GM12878 (cell line): ENCODE data around the gene KLHL36. TPM values are rescaled to one million over a fixed set of nuclear protein-coding genes. Genes with fewer than 3 reads are reported as not detected.

Source experiments
- ATAC-seq: fragments of 200-7000 bp; cut with Tn5 transposase; 3 replicates; pipeline ENCODE4 v1.9.1; 2020; ENCODE audit warnings: mild to moderate bottlenecking, moderate library complexity
- BruUV-seq: library from RNA; stranded (reverse); fragments of 400-500 nt; replicated peaks from 2 replicates; lab custom pipeline; 2021; lab: Mats Ljungman, UMichigan
- CTCF ChIA-PET: fragments of 300-600 bp; sonication (Branson Sonifier 250); formaldehyde crosslinking; extraction: SDS; loops from one replicate; lab custom pipeline; 2021; ENCODE audit warnings: inconsistent platforms; lab: Yijun Ruan, JAX
- POLR2A ChIA-PET: fragments of 350-600 bp; formaldehyde crosslinking; extraction: SDS; loops from one replicate; lab custom pipeline; 2021; ENCODE audit warnings: inconsistent platforms; lab: Charles Lee
- RAD21 ChIA-PET: fragments of 300-600 bp; sonication (Branson Sonifier 250); formaldehyde crosslinking; loops from one replicate; lab custom pipeline; 2023; ENCODE audit warnings: antibody characterized with exemption; ENCODE audit not compliant: unreplicated experiment; lab: Charles Lee
- SMC1A ChIA-PET: fragments of 300-600 bp; sonication (Branson Sonifier 250); formaldehyde crosslinking; loops from one replicate; lab custom pipeline; 2023; ENCODE audit not compliant: unreplicated experiment, uncharacterized antibody; lab: Charles Lee
- DNase-seq: peaks from one replicate; pipeline ENCODE4 v3.0.0-alpha.2; 2011; ENCODE audit warnings: low read depth, low spot score
- FAIRE-seq: peaks from 3 replicates; lab custom pipeline; 2011; peaks lifted over from hg19 to GRCh38; lab: Jason Lieb, UNC
- H2AFZ ChIP-seq: 2 replicates; pipeline ENCODE4 v1.6.0; 2011; ENCODE audit warnings: low read depth, low read length, control low read depth; ENCODE audit not compliant: control insufficient read depth
- H3K27ac ChIP-seq: 2 replicates; pipeline ENCODE4 v1.5.1; 2011; ENCODE audit warnings: control low read depth; ENCODE audit not compliant: control insufficient read depth, insufficient read depth
- H3K27me3 ChIP-seq, 2 experiments: replicated peaks in 1 of 2; 2 replicates each; pipeline versions ENCODE4 v1.6.0 to v1.6.1; 2011; ENCODE audit warnings: low read length in 1 of 2; ENCODE audit not compliant: control insufficient read depth in 2 of 2, insufficient read depth in 2 of 2
- H3K36me3 ChIP-seq, 2 experiments: 2 replicates each; pipeline ENCODE4 v1.5.1; 2011; ENCODE audit warnings: low read length in 1 of 2; ENCODE audit not compliant: control insufficient read depth in 2 of 2, insufficient read depth in 2 of 2
- H3K4me1 ChIP-seq: 2 replicates; pipeline ENCODE4 v1.6.1; 2011; ENCODE audit warnings: mild to moderate bottlenecking, low read length, moderate library complexity, mixed read lengths; ENCODE audit not compliant: control insufficient read depth, insufficient read depth
- H3K4me2 ChIP-seq: 2 replicates; pipeline ENCODE4 v1.6.0; 2011; ENCODE audit warnings: control low read depth; ENCODE audit not compliant: control insufficient read depth, insufficient read depth
- H3K4me3 ChIP-seq: fragments of 200-600 bp; sonication (generic); 2 replicates; pipeline ENCODE4 v1.5.1; 2016
- H3K79me2 ChIP-seq: 2 replicates; pipeline ENCODE4 v1.6.0; 2011; ENCODE audit warnings: low read length; ENCODE audit not compliant: control insufficient read depth, insufficient read depth
- H3K9ac ChIP-seq: 2 replicates; pipeline ENCODE4 v1.8.0; 2011; ENCODE audit warnings: low read length, control low read depth, mixed read lengths; ENCODE audit not compliant: control insufficient read depth, insufficient read depth
- H3K9me3 ChIP-seq: replicated peaks from 3 replicates; pipeline ENCODE4 v1.5.1; 2011; ENCODE audit warnings: mild to moderate bottlenecking, low read length; ENCODE audit not compliant: control insufficient read depth, insufficient read depth
- H4K20me1 ChIP-seq: 2 replicates; pipeline ENCODE4 v1.6.0; 2011; ENCODE audit not compliant: control insufficient read depth, insufficient read depth
- BMI1 ChIP-seq: fragments of 450-650 bp; IDR thresholded peaks from 2 replicates; pipeline ENCODE4 v1.6.1; 2016; ENCODE audit warnings: mild to moderate bottlenecking, moderate library complexity, borderline replicate concordance
- CBX5 ChIP-seq: sonication (generic); IDR thresholded peaks from 2 replicates; pipeline ENCODE4 v1.6.1; 2016; ENCODE audit warnings: low read depth, moderate library complexity, mild to moderate bottlenecking, inconsistent platforms
- E2F4 ChIP-seq: IDR thresholded peaks from 2 replicates; pipeline ENCODE4 v1.6.1; 2012; ENCODE audit warnings: low read depth, low read length, improper control_type of control experiment
- ETV6 ChIP-seq, 2 experiments: fragments of 450-650 bp in 1 of 2; IDR thresholded peaks in 1 of 2; conservative IDR thresholded peaks in 1 of 2; 2 replicates each; pipeline ENCODE4 v1.6.1; 2014; ENCODE audit warnings: antibody characterized with exemption in 1 of 2, borderline replicate concordance in 1 of 2, low read depth in 1 of 2, mild to moderate bottlenecking in 1 of 2, moderate library complexity in 1 of 2
- NFIC ChIP-seq: IDR thresholded peaks from 2 replicates; pipeline ENCODE4 v1.6.1; 2012; ENCODE audit warnings: low read depth, mild to moderate bottlenecking, inconsistent platforms, low read length, moderate library complexity
- PAX8 ChIP-seq: fragments of 450-650 bp; IDR thresholded peaks from 2 replicates; pipeline ENCODE4 v1.6.1; 2017; ENCODE audit warnings: mild to moderate bottlenecking, moderate library complexity
- POLR2A ChIP-seq: IDR thresholded peaks from 2 replicates; pipeline ENCODE4 v1.6.1; 2011; ENCODE audit warnings: low read depth, mild to moderate bottlenecking, low read length
- POU2F2 ChIP-seq: IDR thresholded peaks from 3 replicates; pipeline ENCODE4 v1.6.1; 2011; ENCODE audit warnings: low read depth, mild to moderate bottlenecking, low read length, borderline replicate concordance
- RUNX3 ChIP-seq: IDR thresholded peaks from 2 replicates; pipeline ENCODE4 v1.6.1; 2012; ENCODE audit warnings: low read length, inconsistent platforms
- SMC3 ChIP-seq: IDR thresholded peaks from 2 replicates; pipeline ENCODE4 v1.6.1; 2011; ENCODE audit warnings: low read length, improper control_type of control experiment, borderline replicate concordance
- ZNF592 ChIP-seq: fragments of 450-650 bp; IDR thresholded peaks from 2 replicates; pipeline ENCODE4 v1.6.1; 2017; ENCODE audit warnings: mild to moderate bottlenecking, moderate library complexity
- ZNF687 ChIP-seq: fragments of 450-650 bp; IDR thresholded peaks from 2 replicates; pipeline ENCODE4 v1.6.1; 2017; ENCODE audit warnings: mild to moderate bottlenecking, moderate library complexity
- WGBS: methylation state at CpG from one replicate; pipeline ENCODE4 v1.1.6; 2016; ENCODE audit warnings: low lambda C conversion rate; ENCODE audit not compliant: insufficient replicate concordance, insufficient coverage; ENCODE audit errors: missing lambda C conversion rate; 5-methylcytosine and 5-hydroxymethylcytosine counted together
- in situ Hi-C: fragments of 300-500 bp; cut with MboI; formaldehyde crosslinking; loops from 9 replicates; pipeline ENCODE4 v1.14.3; 2018; ENCODE audit warnings: mixed read lengths
- intact Hi-C: fragments of 100-400 bp; cut with micrococcal nuclease; formaldehyde crosslinking; loops from one replicate; pipeline ENCODE4 v1.14.2; 2022; ENCODE audit not compliant: unreplicated experiment
- polyA plus RNA-seq, 11 experiments: library from polyadenylated mRNA; depleted of rRNA in 4 of 11; unstranded in 6 of 11; stranded (reverse) in 5 of 11; fragments of >200 nt; fragmentation: Nextera tagmentation in 4 of 11; fragmentation: Illumina TruSeq in 1 of 11; extraction: Ambion mirVana in 4 of 11; extraction: Trizol in 1 of 11; gene quantifications; 1 replicate in 1 of 11; 2 replicates in 10 of 11; pipeline versions ENCODE4 v1.2.1 to v1.2.3, GENCODE V29; 2011 to 2016; ENCODE audit warnings: inconsistent platforms in 2 of 11, missing spikeins in 2 of 11, low read depth in 1 of 11
- total RNA-seq, 4 experiments: library from RNA; depleted of rRNA in 3 of 4; stranded (reverse); fragments of >200 nt in 3 of 4; fragmentation: Illumina TruSeq in 1 of 4; extraction: Trizol in 1 of 4; gene quantifications; 2 replicates each; pipeline versions ENCODE4 v1.2.1 to v1.2.3, GENCODE V29; 2013 to 2021

The KLHL36 gene
- total and polyA plus RNA-seq, 10 of the 15 experiments (the other 5 are each of a cell fraction or from before 2014, with no cell fraction given) = 2.6 to 45.3 (median 16.8) TPM

- peak; percentile 91 for FAIRE-seq
- no TSS peak for BruUV-seq
- peaks cover 18 to 35% of the 10 kb centered on the region in 2 experiments for H3K36me3 ChIP-seq
- no peak overlapping the region for H3K9ac ChIP-seq
- ChIA-PET SMC1A (interaction anchor here (0.6 to 3.5 kb wide), 23 partner anchors 8 to 155 kb away, joined by 3 to 32 read pairs (median 4); no protein-coding TSS in a partner anchor), RAD21 (interaction anchor here (0.8 to 2.6 kb wide), 14 partner anchors 9 to 386 kb away, joined by 3 to 18 read pairs (median 4); no protein-coding TSS in a partner anchor), POLR2A (interaction anchor here (0.6 to 2.3 kb wide), 9 partner anchors 15 to 63 kb away, joined by 3 to 10 read pairs (median 3); partner anchors contain the start of gene KLHL36), CTCF (interaction anchor here (0.9 to 5.2 kb wide), 21 partner anchors 9 to 387 kb away, joined by 3 to 50 read pairs (median 7); no protein-coding TSS in a partner anchor)
- 21% methylated on average over 9 of the region's 9 CpGs for WGBS
- no peaks in the 10 kb centered on the region for H3K9me3 ChIP-seq
- in situ Hi-C loops (no loop called here), intact Hi-C loops (loop anchor here (2.0 kb wide), 1 partner anchor 41 kb away; no protein-coding TSS in a partner anchor)
- H3K4me3 ChIP-seq = no peak overlapping the region
- 0 out of 2 replicates have a peak overlapping the region, but pooled peaks have one; percentile 38 for H3K27ac ChIP-seq
- no peaks in the 10 kb centered on the region; the same call in 1 of the 2 replicates for H3K79me2 ChIP-seq
- peak; percentile 76 for DNase-seq
- no peak overlapping the region for H2AFZ ChIP-seq
- peak overlapping the region; percentile 64 for H3K4me2 ChIP-seq
- peak; percentile 96 for ATAC-seq
- no peaks in the 10 kb centered on the region for H3K27me3 ChIP-seq
- H3K4me1 ChIP-seq = peaks cover 22% of the 10 kb centered on the region
- H4K20me1 ChIP-seq = no peaks in the 10 kb centered on the region
- TF ChIP-seq ZNF592 (no peak), NFIC (no peak), ZNF687 (no peak), RUNX3 (peak; percentile 75), POLR2A (0 out of 2 replicates have a peak, but pooled peaks have one; percentile 18), PAX8 (no peak), POU2F2 (peak; percentile 97; the same call in 2 of the 3 replicates), ETV6 (conservative IDR thresholded peaks at IDR 0.05 in 1 of 2, IDR thresholded peaks at IDR 0.05 in 1 of 2; ENCODE audit: borderline replicate concordance in 1 of 2, low read depth in 1 of 2) (no peak), SMC3 (no peak), CBX5 (no peak), E2F4 (no peak), BMI1 (no peak)
Measured at GRCh38 chr16:84663433-84664101, 15.3 kb downstream of the KLHL36 start.
